SU-DHL-6 (cell line): Measurements from ENCODE around the gene VAT1L.

Experiments used
- EZH2phosphoT487 ChIP-seq: fragments of 200-600 bp; sonication (generic), shearing (Covaris generic); conservative IDR thresholded peaks from 2 replicates; pipeline ENCODE4 v1.6.1; 2018; ENCODE audit warnings: mild to moderate bottlenecking, antibody characterized with exemption, low read length, moderate library complexity, mixed read lengths
- TF ChIP-seq, protein P1 (sequence below): fragments of 200-600 bp; sonication (generic); IDR thresholded peaks from one replicate; pipeline ENCODE4 v1.5.1; 2017; ENCODE audit warnings: antibody characterized with exemption, mild to moderate bottlenecking, low read length, moderate library complexity; ENCODE audit not compliant: insufficient read depth, poor library complexity, severe bottlenecking

DNA sequence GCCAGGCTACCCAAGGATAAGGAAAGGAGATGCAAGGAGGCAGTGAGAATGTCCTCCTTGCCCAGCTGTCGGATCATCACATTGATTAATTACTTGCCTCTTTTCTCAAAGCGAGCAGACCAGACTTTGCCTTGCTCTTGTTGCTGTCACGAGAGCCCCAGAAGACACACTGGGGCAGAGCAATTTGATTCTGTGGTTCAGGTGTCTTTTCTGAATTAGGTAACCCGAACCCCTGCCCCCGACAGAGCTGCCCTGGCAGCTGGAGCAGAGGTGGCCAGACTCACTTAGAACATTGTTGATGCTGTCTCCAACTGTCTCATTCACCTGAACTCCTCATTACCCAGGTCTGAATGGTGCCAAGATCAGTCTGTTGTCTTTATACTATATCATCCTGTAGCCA, 34.3 kb downstream of the VAT1L start:
- TF ChIP-seq, protein P1, sequence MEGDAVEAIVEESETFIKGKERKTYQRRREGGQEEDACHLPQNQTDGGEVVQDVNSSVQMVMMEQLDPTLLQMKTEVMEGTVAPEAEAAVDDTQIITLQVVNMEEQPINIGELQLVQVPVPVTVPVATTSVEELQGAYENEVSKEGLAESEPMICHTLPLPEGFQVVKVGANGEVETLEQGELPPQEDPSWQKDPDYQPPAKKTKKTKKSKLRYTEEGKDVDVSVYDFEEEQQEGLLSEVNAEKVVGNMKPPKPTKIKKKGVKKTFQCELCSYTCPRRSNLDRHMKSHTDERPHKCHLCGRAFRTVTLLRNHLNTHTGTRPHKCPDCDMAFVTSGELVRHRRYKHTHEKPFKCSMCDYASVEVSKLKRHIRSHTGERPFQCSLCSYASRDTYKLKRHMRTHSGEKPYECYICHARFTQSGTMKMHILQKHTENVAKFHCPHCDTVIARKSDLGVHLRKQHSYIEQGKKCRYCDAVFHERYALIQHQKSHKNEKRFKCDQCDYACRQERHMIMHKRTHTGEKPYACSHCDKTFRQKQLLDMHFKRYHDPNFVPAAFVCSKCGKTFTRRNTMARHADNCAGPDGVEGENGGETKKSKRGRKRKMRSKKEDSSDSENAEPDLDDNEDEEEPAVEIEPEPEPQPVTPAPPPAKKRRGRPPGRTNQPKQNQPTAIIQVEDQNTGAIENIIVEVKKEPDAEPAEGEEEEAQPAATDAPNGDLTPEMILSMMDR = no peak
- no peak for TF ChIP-seq EZH2phosphoT487
